Measurements from ENCODE around the gene NUP37.

DNA sequence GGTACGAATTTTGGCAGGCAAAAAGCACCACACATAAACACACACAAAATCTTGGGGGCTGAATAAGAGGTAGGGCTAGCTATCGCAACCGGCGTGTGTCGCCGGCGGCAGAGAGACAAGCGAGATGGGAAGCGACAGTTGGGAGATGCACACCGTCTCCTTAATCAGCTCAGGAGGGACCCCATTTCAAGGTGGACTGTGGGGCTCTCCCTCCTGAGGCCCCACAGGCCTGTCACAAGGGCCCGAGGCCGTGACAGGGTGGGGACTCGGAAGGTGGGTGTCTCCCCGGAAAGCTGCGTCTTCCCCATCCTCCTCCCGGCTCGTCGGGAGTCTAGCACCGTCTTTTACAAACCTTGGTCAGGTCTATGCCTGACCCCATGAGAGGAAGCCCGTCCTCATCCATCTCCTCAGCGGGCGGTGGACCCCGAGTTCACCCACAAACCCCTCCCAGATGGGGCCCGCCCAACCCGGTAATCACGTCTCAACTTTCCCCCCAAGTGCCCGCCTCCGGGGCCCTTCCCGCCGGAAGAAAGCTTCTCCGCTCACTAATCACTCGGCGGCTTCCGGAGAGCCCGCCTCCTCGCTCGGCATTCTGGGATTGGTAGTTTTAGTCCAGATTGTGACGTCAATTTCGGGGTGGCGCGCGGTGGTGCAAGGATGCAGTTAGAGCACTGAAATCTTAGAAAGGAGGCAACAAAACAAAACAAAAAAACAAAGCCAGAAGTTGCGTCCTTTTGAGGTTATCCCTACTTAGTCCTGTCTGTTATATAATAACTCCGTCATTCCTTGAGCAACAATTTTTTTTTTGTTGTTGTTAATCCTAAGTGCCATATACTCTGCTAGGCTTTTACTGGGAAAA lies 58.1 kb downstream of the NUP37 start, which contains the start of gene WASHC3:
- no peak for TF ChIP-seq CTCF (IDR thresholded peaks at IDR 0.05)
- TF ChIP-seq ZFX (IDR thresholded peaks at IDR 0.05; ENCODE audit: borderline replicate concordance): no peak

All from 22Rv1 (cell line).